Measurements from ENCODE around the gene ACSS1.

DNA sequence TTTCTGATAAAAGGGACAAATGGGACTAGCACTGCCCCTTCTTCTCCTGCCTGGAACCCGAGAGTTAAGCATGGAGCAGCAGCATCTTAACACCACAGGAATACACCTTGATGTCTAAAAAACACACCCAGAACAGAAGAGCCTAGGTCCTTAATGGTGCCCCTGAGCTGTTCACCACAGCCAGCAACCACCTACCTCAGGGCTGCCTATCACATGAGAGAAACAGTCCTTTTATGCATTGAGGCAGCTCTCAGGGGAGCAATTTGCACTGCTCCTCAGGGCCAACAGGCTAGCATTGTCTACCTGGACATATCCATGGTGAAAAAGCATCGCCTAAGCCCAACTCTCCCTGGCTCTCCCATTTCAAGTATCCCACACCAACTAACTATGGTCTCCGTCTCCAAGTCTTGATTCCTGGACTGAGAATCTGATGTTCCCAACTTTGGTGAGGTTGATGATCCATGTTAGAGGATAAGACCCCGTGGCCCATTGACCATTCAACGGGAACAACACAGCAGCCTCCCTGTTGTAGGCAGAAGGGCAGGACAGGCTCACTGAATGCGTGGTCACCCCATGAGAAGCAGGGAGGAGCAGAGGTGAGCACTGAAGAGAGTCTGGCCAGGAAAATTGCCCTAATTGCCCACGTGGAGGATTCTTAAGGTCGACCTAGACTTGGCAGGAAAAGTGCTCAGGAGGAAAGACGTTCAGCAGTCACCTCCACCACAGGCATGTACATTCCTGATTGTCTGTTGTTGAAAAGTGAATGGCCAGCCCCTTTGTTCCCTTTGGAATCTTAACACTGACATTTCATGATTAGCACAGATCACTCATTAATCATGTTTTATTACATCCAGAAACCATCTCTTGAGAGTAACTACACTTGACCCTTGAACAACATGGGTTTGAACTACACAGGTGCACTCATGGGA is 61.2 kb downstream of the ACSS1 start:
- TF ChIP-seq, protein P1, sequence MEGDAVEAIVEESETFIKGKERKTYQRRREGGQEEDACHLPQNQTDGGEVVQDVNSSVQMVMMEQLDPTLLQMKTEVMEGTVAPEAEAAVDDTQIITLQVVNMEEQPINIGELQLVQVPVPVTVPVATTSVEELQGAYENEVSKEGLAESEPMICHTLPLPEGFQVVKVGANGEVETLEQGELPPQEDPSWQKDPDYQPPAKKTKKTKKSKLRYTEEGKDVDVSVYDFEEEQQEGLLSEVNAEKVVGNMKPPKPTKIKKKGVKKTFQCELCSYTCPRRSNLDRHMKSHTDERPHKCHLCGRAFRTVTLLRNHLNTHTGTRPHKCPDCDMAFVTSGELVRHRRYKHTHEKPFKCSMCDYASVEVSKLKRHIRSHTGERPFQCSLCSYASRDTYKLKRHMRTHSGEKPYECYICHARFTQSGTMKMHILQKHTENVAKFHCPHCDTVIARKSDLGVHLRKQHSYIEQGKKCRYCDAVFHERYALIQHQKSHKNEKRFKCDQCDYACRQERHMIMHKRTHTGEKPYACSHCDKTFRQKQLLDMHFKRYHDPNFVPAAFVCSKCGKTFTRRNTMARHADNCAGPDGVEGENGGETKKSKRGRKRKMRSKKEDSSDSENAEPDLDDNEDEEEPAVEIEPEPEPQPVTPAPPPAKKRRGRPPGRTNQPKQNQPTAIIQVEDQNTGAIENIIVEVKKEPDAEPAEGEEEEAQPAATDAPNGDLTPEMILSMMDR (conservative IDR thresholded peaks at IDR 0.05) = no peak
- TF ChIP-seq EZH2 (IDR thresholded peaks at IDR 0.05; ENCODE audit: low read depth) = no peak
